Kidney (tissue), 14 donors: ENCODE measurements around the gene SLC17A9. TPM values are rescaled to one million over a fixed set of nuclear protein-coding genes. Genes with fewer than 3 reads are reported as not detected.

Experiments
- DNase-seq, 5 donors: peaks; one replicate each; pipeline ENCODE4 v3.0.0-alpha.2; 2013 to 2020
- FAIRE-seq: peaks from 2 replicates; lab custom pipeline; 2012; peaks lifted over from hg19 to GRCh38; lab: Jason Lieb, UNC
- H3K27ac ChIP-seq, 2 donors: one replicate each; pipeline ENCODE4 v1.7.0; 2013; ENCODE audit warnings: low read depth in 2 of 2, low read length in 2 of 2, inconsistent platforms in 1 of 2
- H3K27me3 ChIP-seq: one replicate; pipeline ENCODE4 v1.7.1; 2013; ENCODE audit warnings: low read length, inconsistent platforms; ENCODE audit not compliant: control insufficient read depth, insufficient read depth
- H3K36me3 ChIP-seq, 3 donors: one replicate each; pipeline versions ENCODE4 v1.7.0 to v1.7.1; 2013; ENCODE audit warnings: low read length in 3 of 3, control low read depth in 1 of 3, inconsistent platforms in 1 of 3; ENCODE audit not compliant: insufficient read depth in 3 of 3, control insufficient read depth in 2 of 3
- H3K4me1 ChIP-seq, 3 donors: one replicate each; pipeline versions ENCODE4 v1.7.0 to v1.7.1; 2013; ENCODE audit warnings: low read length in 3 of 3, inconsistent platforms in 1 of 3, low read depth in 1 of 3; ENCODE audit not compliant: control insufficient read depth in 2 of 3, insufficient read depth in 2 of 3
- H3K4me3 ChIP-seq, 3 donors: one replicate each; pipeline versions ENCODE4 v1.7.0 to v1.8.1; 2013; ENCODE audit warnings: low read length in 3 of 3, control low read depth in 1 of 3, inconsistent platforms in 1 of 3
- H3K9ac ChIP-seq, 3 donors: one replicate each; pipeline versions ENCODE4 v1.7.0 to v1.7.1; 2013; ENCODE audit warnings: low read length in 3 of 3, control low read depth in 1 of 3, inconsistent platforms in 1 of 3
- H3K9me3 ChIP-seq, 3 donors: one replicate each; pipeline versions ENCODE4 v1.7.0 to v1.7.1; 2013; ENCODE audit warnings: low read length in 3 of 3, control low read depth in 1 of 3, inconsistent platforms in 1 of 3; ENCODE audit not compliant: control insufficient read depth in 2 of 3, insufficient read depth in 1 of 3
- intact Hi-C: fragments of 100-400 bp; cut with DNase I; formaldehyde crosslinking; loops from one replicate; pipeline ENCODE4 v1.11.1; 2022
- polyA plus RNA-seq: library from polyadenylated mRNA; stranded (reverse); fragments of 350-450 nt; fragmentation: Illumina TruSeq; extraction: RNeasy Lipid Tissue Mini Kit (QIAGEN cat#74804); gene quantifications from one replicate; pipeline ENCODE4 v1.2.3, GENCODE V29; 2014; ENCODE audit warnings: low read depth, low replicate concordance; ENCODE audit not compliant: insufficient read depth
- total RNA-seq: library from RNA; stranded (reverse); fragmentation: NEBNext Ultra II Directional; extraction: Animal tissue kit (Norgen Biotek cat#: 25700); gene quantifications from one replicate; pipeline ENCODE4 v1.2.1, GENCODE V29; 2021
- TF ChIP-seq, protein P1 (sequence below): IDR thresholded peaks from 3 replicates; pipeline ENCODE4 v1.5.1; 2012; ENCODE audit warnings: mild to moderate bottlenecking, moderate library complexity, borderline replicate concordance; ENCODE audit not compliant: insufficient read depth; ENCODE audit errors: extremely low read depth
- donor health status: control.
- donor health status: control.
- donor health status: control.
- donor health status: control.
- donor health status: control.
- donor health status: DM: yes; HTN: yes; CAD: no.
- donor health status: Normal renal cell carcinoma (clear cell type).

The SLC17A9 gene
- total and polyA plus RNA-seq, 2 donors from 2014 or later, result 2.0 to 9.5 TPM

- Histone ChIP-seq H3K36me3 (peaks cover 0 to 33% (median 25%) of the 10 kb centered on the region in 3 donors), H3K9me3 (no peaks in the 10 kb centered on the region), H3K4me3 (no peak overlapping the region), H3K27ac (no peak overlapping the region), H3K9ac (no peak overlapping the region), H3K4me1 (peaks cover 0 to 8% (median 2%) of the 10 kb centered on the region in 3 donors), H3K27me3 (no peaks in the 10 kb centered on the region)
- FAIRE-seq (no peak), DNase-seq (no peak)
- TF ChIP-seq, protein P1, sequence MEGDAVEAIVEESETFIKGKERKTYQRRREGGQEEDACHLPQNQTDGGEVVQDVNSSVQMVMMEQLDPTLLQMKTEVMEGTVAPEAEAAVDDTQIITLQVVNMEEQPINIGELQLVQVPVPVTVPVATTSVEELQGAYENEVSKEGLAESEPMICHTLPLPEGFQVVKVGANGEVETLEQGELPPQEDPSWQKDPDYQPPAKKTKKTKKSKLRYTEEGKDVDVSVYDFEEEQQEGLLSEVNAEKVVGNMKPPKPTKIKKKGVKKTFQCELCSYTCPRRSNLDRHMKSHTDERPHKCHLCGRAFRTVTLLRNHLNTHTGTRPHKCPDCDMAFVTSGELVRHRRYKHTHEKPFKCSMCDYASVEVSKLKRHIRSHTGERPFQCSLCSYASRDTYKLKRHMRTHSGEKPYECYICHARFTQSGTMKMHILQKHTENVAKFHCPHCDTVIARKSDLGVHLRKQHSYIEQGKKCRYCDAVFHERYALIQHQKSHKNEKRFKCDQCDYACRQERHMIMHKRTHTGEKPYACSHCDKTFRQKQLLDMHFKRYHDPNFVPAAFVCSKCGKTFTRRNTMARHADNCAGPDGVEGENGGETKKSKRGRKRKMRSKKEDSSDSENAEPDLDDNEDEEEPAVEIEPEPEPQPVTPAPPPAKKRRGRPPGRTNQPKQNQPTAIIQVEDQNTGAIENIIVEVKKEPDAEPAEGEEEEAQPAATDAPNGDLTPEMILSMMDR, result no peak
- intact Hi-C loops, result no loop called here
Measured at GRCh38 chr20:62942456-62942855, 10.1 kb upstream of the SLC17A9 start.

GRCh38 chr20:62943396-62943795 lies 9.1 kb upstream of the SLC17A9 start:
- Histone ChIP-seq H3K36me3 (peaks cover 2 to 40% (median 30%) of the 10 kb centered on the region in 3 donors), H3K27me3 (no peaks in the 10 kb centered on the region), H3K9me3 (no peaks in the 10 kb centered on the region), H3K4me3 (no peak overlapping the region), H3K9ac (no peak overlapping the region), H3K4me1 (peaks cover 0 to 8% (median 2%) of the 10 kb centered on the region in 3 donors), H3K27ac (no peak overlapping the region)
- DNase-seq, result peak in 1 of 5 donors; percentile 71
- TF ChIP-seq, protein P1, result no peak
- no peak for FAIRE-seq
- intact Hi-C loops, result no loop called here

DNA sequence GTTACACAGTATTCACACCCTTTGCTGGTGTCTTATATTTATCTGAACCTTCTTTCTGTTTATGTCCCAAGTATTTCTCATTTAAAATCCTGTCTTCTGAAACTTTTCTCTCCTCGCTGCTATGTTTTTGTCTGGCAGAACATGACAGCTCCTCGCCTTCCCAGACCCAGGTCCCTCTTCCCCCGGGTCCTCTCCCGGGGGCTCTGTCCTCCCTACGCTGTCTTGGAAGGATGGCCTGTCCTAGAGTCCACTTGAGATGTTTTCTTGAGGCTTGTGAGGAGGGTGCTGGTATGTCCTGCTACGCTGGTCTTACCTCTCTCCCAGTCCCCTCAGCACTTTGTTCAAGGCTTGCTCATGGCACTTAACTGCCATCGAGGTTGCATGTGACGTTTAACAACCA lies 8.3 kb upstream of the SLC17A9 start:
- FAIRE-seq (no peak), DNase-seq (no peak)

More for the DNA sequence above, 8.3 kb upstream of the SLC17A9 start:
- H3K9ac ChIP-seq, result no peak overlapping the region
- peaks cover 0 to 3% (median 0%) of the 10 kb centered on the region in 3 donors for H3K4me1 ChIP-seq
- TF ChIP-seq, protein P1, result no peak
- H3K36me3 ChIP-seq, result peaks cover 4 to 43% (median 33%) of the 10 kb centered on the region in 3 donors
- no peak overlapping the region for H3K4me3 ChIP-seq
- no peaks in the 10 kb centered on the region for H3K27me3 ChIP-seq
- intact Hi-C loops, result no loop called here
- H3K9me3 ChIP-seq, result no peaks in the 10 kb centered on the region
- no peak overlapping the region for H3K27ac ChIP-seq
